Measurements from ENCODE around the gene GPR179. TPM values are rescaled to one million over a fixed set of nuclear protein-coding genes. Genes with fewer than 3 reads are reported as not detected.

Gene GPR179
- polyA plus RNA-seq, 3 donors: not detected

DNA sequence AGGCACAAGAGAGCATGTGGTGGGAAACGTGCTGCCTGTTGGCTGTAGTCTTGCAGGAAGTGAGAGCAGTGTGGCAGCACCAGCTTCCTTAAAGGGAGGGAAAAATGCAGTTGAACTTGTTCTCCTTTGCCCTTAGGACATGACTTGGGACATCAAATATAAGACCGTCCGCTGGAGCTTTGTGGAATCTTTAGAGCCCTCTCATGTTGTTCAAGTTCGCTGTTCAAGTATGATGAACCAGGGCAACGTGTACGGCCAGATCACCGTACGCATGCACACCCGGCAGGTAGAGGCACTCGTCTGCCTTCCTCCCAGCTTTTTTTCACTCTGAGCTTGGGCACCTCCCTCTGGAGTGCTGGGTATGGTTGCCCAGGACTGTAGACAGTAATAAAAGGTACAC is 23.3 kb downstream of the GPR179 start:
- H3K4me3 ChIP-seq (replicated peaks in 1 of 3; ENCODE audit: low read depth in 2 of 3, low read length in 3 of 3): no peak overlapping the region
- WGBS (ENCODE audit: insufficient coverage): 35% methylated on average over 4 of the region's 10 CpGs
- peaks cover 41 to 58% of the 10 kb centered on the region in 2 donors for H3K36me3 Mint-ChIP-seq

DNA sequence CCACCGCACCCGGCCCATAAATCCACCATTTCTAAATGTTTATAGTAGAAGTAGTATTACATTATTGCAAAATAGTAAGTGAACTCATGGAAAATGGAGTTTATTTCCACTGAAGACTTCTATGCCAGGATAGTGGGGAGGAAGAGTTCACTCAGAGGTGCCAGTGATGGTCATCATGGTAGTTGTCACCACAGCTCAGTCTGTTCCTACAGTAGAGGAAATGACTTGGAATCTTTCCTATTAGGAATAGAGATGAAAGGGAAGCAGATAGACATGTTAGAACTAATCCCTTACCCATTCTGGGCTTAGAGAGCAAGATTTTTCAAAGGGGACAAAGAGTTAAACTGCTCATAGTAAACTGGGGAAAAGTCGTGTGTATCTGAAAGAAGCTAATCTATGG is 26.7 kb downstream of the GPR179 start:
- Histone ChIP-seq H3K4me3 (replicated peaks in 1 of 3; ENCODE audit: low read depth in 2 of 3, low read length in 3 of 3) (no peak overlapping the region), H3K27ac (ENCODE audit: low read depth in 1 of 2, low read length in 2 of 2) (no peak overlapping the region), H3K36me3 (replicated peaks in 1 of 2; ENCODE audit: control insufficient read depth in 1 of 2, insufficient read depth in 2 of 2, low read length in 2 of 2) (peaks cover 17 to 34% of the 10 kb centered on the region in 2 donors), H3K27me3 (ENCODE audit: control insufficient read depth in 2 of 2, insufficient read depth in 2 of 2, low read length in 2 of 2) (no peaks in the 10 kb centered on the region), H3K4me1 (ENCODE audit: control insufficient read depth in 1 of 2, insufficient read depth in 2 of 2, low read length in 2 of 2) (peaks cover 0 to 7% of the 10 kb centered on the region in 2 donors), H3K9ac (ENCODE audit: insufficient read depth, low read length, poor library complexity, severe bottlenecking) (no peak overlapping the region), H3K9me3 (replicated peaks in 1 of 2; ENCODE audit: control insufficient read depth in 1 of 2, insufficient read depth in 1 of 2, low read length in 2 of 2) (no peaks in the 10 kb centered on the region), H3K79me2 (ENCODE audit: insufficient read depth, low read length) (no peaks in the 10 kb centered on the region), H3K4me2 (replicated peaks; ENCODE audit: extremely low read depth, low read length, poor library complexity, severe bottlenecking) (no peak overlapping the region), H2AFZ (ENCODE audit: insufficient read depth, low read depth, low read length, poor library complexity, severe bottlenecking) (no peak overlapping the region), H4K20me1 (ENCODE audit: insufficient read depth, low read length) (no peaks in the 10 kb centered on the region)
- intact Hi-C loops (cut with micrococcal nuclease): no loop called here
- peaks cover 37 to 60% of the 10 kb centered on the region in 2 donors for H3K36me3 Mint-ChIP-seq
- H3K9me3 Mint-ChIP-seq: no peaks in the 10 kb centered on the region
- peaks cover 7% of the 10 kb centered on the region for H3K4me1 Mint-ChIP-seq
- H3K4me3 Mint-ChIP-seq: no peak overlapping the region
- no peak for DNase-seq
- TF ChIP-seq, protein P1, sequence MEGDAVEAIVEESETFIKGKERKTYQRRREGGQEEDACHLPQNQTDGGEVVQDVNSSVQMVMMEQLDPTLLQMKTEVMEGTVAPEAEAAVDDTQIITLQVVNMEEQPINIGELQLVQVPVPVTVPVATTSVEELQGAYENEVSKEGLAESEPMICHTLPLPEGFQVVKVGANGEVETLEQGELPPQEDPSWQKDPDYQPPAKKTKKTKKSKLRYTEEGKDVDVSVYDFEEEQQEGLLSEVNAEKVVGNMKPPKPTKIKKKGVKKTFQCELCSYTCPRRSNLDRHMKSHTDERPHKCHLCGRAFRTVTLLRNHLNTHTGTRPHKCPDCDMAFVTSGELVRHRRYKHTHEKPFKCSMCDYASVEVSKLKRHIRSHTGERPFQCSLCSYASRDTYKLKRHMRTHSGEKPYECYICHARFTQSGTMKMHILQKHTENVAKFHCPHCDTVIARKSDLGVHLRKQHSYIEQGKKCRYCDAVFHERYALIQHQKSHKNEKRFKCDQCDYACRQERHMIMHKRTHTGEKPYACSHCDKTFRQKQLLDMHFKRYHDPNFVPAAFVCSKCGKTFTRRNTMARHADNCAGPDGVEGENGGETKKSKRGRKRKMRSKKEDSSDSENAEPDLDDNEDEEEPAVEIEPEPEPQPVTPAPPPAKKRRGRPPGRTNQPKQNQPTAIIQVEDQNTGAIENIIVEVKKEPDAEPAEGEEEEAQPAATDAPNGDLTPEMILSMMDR (IDR thresholded peaks at IDR 0.05): no peak
- no peaks in the 10 kb centered on the region for H3K27me3 Mint-ChIP-seq (ENCODE audit: low read depth in 3 of 3)
- no peak overlapping the region for H3K27ac Mint-ChIP-seq
- WGBS (ENCODE audit: insufficient coverage): no CpG with 5 or more reads among the region's 3 CpGs

More for the DNA sequence above, 23.3 kb downstream of the GPR179 start:
- Histone ChIP-seq H3K4me1 (ENCODE audit: control insufficient read depth in 1 of 2, insufficient read depth in 2 of 2, low read length in 2 of 2) (peaks cover 14 to 17% of the 10 kb centered on the region in 2 donors), H3K79me2 (ENCODE audit: insufficient read depth, low read length) (no peaks in the 10 kb centered on the region), H4K20me1 (ENCODE audit: insufficient read depth, low read length) (no peaks in the 10 kb centered on the region), H2AFZ (ENCODE audit: insufficient read depth, low read depth, low read length, poor library complexity, severe bottlenecking) (no peak overlapping the region), H3K9me3 (replicated peaks in 1 of 2; ENCODE audit: control insufficient read depth in 1 of 2, insufficient read depth in 1 of 2, low read length in 2 of 2) (no peaks in the 10 kb centered on the region), H3K27me3 (ENCODE audit: control insufficient read depth in 2 of 2, insufficient read depth in 2 of 2, low read length in 2 of 2) (no peaks in the 10 kb centered on the region), H3K27ac (ENCODE audit: low read depth in 1 of 2, low read length in 2 of 2) (no peak overlapping the region), H3K9ac (ENCODE audit: insufficient read depth, low read length, poor library complexity, severe bottlenecking) (no peak overlapping the region), H3K36me3 (replicated peaks in 1 of 2; ENCODE audit: control insufficient read depth in 1 of 2, insufficient read depth in 2 of 2, low read length in 2 of 2) (peaks cover 16 to 48% of the 10 kb centered on the region in 2 donors), H3K4me2 (replicated peaks; ENCODE audit: extremely low read depth, low read length, poor library complexity, severe bottlenecking) (no peak overlapping the region)
- Mint-ChIP-seq H3K27me3 (ENCODE audit: low read depth in 3 of 3) (no peaks in the 10 kb centered on the region), H3K27ac (peak overlapping the region in 3 of 7 donors; percentile 1 to 67 (median 19)), H3K9me3 (no peaks in the 10 kb centered on the region), H3K4me3 (no peak overlapping the region), H3K4me1 (peaks cover 24% of the 10 kb centered on the region)
- TF ChIP-seq, protein P1 (IDR thresholded peaks at IDR 0.05): no peak
- no peak for DNase-seq
- intact Hi-C loops (cut with micrococcal nuclease): no loop called here
